Measurements from ENCODE around the gene FAM163B. TPM values are rescaled to one million over a fixed set of nuclear protein-coding genes. Genes with fewer than 3 reads are reported as not detected.
A peak's percentile ranks its signal among the peaks of the same experiment; 100 is the strongest.

FAM163B gene
- polyA plus RNA-seq, 1 of the 3 experiments (the other 2 are of a cell fraction): 0.05 TPM

DNA sequence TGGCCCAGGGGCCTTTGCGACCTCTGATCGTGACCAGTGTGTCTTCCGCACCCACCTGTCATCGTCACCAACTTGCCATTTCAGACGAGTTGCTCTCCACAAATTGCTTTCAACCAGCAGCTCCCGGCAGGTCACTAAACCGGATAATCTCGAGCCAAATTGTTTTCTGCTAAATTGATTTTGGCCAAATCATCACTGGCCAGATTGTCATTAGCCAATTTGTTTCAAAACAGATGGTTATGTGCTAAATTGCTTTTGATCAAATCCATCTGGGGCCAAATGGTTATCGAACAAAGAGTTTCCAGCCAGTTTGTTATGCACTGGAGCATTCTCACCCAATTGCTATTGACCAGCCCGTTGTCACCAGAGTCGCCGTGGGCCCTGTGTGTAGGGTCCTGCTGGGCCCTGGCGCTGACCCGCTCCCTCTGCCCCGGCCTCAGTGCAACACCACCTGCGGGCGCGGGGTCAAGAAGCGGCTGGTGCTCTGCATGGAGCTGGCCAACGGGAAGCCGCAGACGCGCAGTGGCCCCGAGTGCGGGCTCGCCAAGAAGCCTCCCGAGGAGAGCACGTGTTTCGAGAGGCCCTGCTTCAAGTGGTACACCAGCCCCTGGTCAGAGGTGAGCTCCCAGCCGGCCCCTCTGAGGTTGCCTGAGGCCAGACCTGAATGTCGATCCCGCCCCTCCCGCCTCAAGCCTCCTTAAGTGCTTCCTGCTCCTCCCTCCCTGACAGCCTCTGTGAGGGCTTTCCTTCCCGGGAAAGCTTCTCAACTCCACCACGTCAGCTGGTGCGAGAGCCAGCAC, 39.1 kb downstream of the FAM163B start:
- WGBS (ENCODE audit: low lambda C conversion rate): 66% methylated on average over 31 of the region's 36 CpGs
- Histone ChIP-seq H3K9me3 (no peaks in the 10 kb centered on the region), H3K9me2 (no peaks in the 10 kb centered on the region)

GRCh38 chr9:133569121-133569785, 39.9 kb downstream of the FAM163B start:
- H3K4me2 ChIP-seq: no peak overlapping the region
- no peak overlapping the region for H3K4me3 ChIP-seq (ENCODE audit: low read depth in 2 of 2, low read length in 1 of 2)
- H3K27ac ChIP-seq (ENCODE audit: low read depth in 2 of 2, low read length in 1 of 2): peak overlapping the region in 1 of 2 experiments; percentile 97; a peak in 2 of 4 replicates
- 68% methylated on average over 14 of the region's 14 CpGs for WGBS (ENCODE audit: low lambda C conversion rate)
- H3K9ac ChIP-seq: no peak overlapping the region
- no peaks in the 10 kb centered on the region for H3F3A ChIP-seq (replicated peaks; ENCODE audit: insufficient read depth)
- H3K9me3 ChIP-seq: no peaks in the 10 kb centered on the region
- TF ChIP-seq MXI1 (IDR thresholded peaks at IDR 0.05; ENCODE audit: low read depth, low read length) (peak; percentile 32; the same call in 1 of the 2 replicates), YY1 (IDR thresholded peaks at IDR 0.05; ENCODE audit: low read depth) (no peak), SMC3 (IDR thresholded peaks at IDR 0.05; ENCODE audit: low read depth, low read length) (no peak), FOSL2 (IDR thresholded peaks at IDR 0.05; ENCODE audit: borderline replicate concordance, low read depth) (no peak)
- no peaks in the 10 kb centered on the region for H3K79me2 ChIP-seq (ENCODE audit: insufficient read depth)
- ChIA-PET CTCF (interaction anchor here (1.0 to 1.4 kb wide), 4 partner anchors 36 to 65 kb away, joined by 3 read pairs; no protein-coding TSS in a partner anchor), POLR2A (interaction anchor here (0.8 to 1.7 kb wide), 5 partner anchors 9 to 94 kb away, joined by 3 to 10 read pairs (median 4); partner anchors contain the start of genes ADAMTSL2 and DBH)
- H3K36me3 ChIP-seq (replicated peaks in 1 of 2; ENCODE audit: control insufficient read depth in 1 of 2, insufficient read depth in 2 of 2, low read length in 1 of 2): no peaks in the 10 kb centered on the region
- DNase-seq: peak; percentile 83
- H3K27me3 ChIP-seq (ENCODE audit: insufficient read depth): 0 out of 2 replicates have a peak, but pooled peaks cover 10% of the 10 kb centered on the region
- H2AFZ ChIP-seq (ENCODE audit: low read depth): no peak overlapping the region
- H4K20me1 ChIP-seq (ENCODE audit: insufficient read depth): no peaks in the 10 kb centered on the region
- H3K9me2 ChIP-seq: no peaks in the 10 kb centered on the region
- H3K4me1 ChIP-seq (ENCODE audit: control insufficient read depth in 1 of 2, insufficient read depth in 2 of 2, low read depth in 1 of 2, low read length in 1 of 2): peaks cover 0 to 76% of the 10 kb centered on the region in 2 experiments; a peak in 2 of 4 replicates

More for the DNA sequence above, 39.1 kb downstream of the FAM163B start:
- H3K36me3 ChIP-seq (replicated peaks in 1 of 2; ENCODE audit: control insufficient read depth in 1 of 2, insufficient read depth in 2 of 2, low read length in 1 of 2): no peaks in the 10 kb centered on the region
- 0 out of 2 replicates have a peak, but pooled peaks cover 8% of the 10 kb centered on the region for H3K27me3 ChIP-seq (ENCODE audit: insufficient read depth)
- H4K20me1 ChIP-seq (ENCODE audit: insufficient read depth): no peaks in the 10 kb centered on the region
- H3F3A ChIP-seq (replicated peaks; ENCODE audit: insufficient read depth): no peaks in the 10 kb centered on the region
- H3K9ac ChIP-seq: no peak overlapping the region
- peak; percentile 65 for DNase-seq
- CTCF ChIA-PET: interaction anchor here (0.9 to 3.2 kb wide), 8 partner anchors 15 to 172 kb away, joined by 3 to 18 read pairs (median 3); partner anchors contain the start of genes ADAMTSL2 and DBH
- no peak for TF ChIP-seq JUND (IDR thresholded peaks at IDR 0.05)
- peak in 1 of 2 experiments; percentile 93; a peak in 2 of 4 replicates for TF ChIP-seq EP300 (IDR thresholded peaks at IDR 0.05; ENCODE audit: borderline replicate concordance in 1 of 2, low read depth in 1 of 2, low read length in 1 of 2)
- TF ChIP-seq GATA2 (CRISPR knock-in tag; IDR thresholded peaks at IDR 0.05): peak; percentile 62
- no peak for TF ChIP-seq MXI1 (IDR thresholded peaks at IDR 0.05; ENCODE audit: low read depth, low read length)
- TF ChIP-seq RCOR1 (IDR thresholded peaks at IDR 0.05; ENCODE audit: low read length): peak; percentile 74; the same call in 1 of the 2 replicates
- no peak for TF ChIP-seq MEF2A (IDR thresholded peaks at IDR 0.05; ENCODE audit: borderline replicate concordance, low read depth)
- TF ChIP-seq FOXJ3 (CRISPR knock-in tag; IDR thresholded peaks at IDR 0.05): no peak
- TF ChIP-seq TCF12 (IDR thresholded peaks at IDR 0.05): no peak
- TF ChIP-seq FOXM1 (IDR thresholded peaks at IDR 0.05; ENCODE audit: low read depth): no peak
- TF ChIP-seq MAX (IDR thresholded peaks at IDR 0.05; ENCODE audit: low read depth): no peak
- no peak for TF ChIP-seq NRF1 (IDR thresholded peaks at IDR 0.05; ENCODE audit: low read depth, low read length)
- no peak for TF ChIP-seq RXRA (IDR thresholded peaks at IDR 0.05; ENCODE audit: borderline replicate concordance, low read depth)
- TF ChIP-seq CHD2 (IDR thresholded peaks at IDR 0.05; ENCODE audit: low read length, partially characterized antibody): peak; percentile 51
- H3K4me2 ChIP-seq: no peak overlapping the region
- H3K79me2 ChIP-seq (ENCODE audit: insufficient read depth): no peaks in the 10 kb centered on the region
- H2AFZ ChIP-seq (ENCODE audit: low read depth): no peak overlapping the region
- peak overlapping the region in 1 of 2 experiments; percentile 97; a peak in 2 of 4 replicates for H3K27ac ChIP-seq (ENCODE audit: low read depth in 2 of 2, low read length in 1 of 2)
- POLR2A ChIA-PET: interaction anchor here (0.8 to 1.7 kb wide), 9 partner anchors 9 to 93 kb away, joined by 3 to 10 read pairs (median 4); partner anchors contain the start of genes ADAMTSL2 and DBH
- H3K4me1 ChIP-seq (ENCODE audit: control insufficient read depth in 1 of 2, insufficient read depth in 2 of 2, low read depth in 1 of 2, low read length in 1 of 2): peaks cover 0 to 79% of the 10 kb centered on the region in 2 experiments; a peak in 2 of 4 replicates
- H3K4me3 ChIP-seq (ENCODE audit: low read depth in 2 of 2, low read length in 1 of 2): no peak overlapping the region

Measured in SK-N-SH (cell line).